Gastroesophageal sphincter (tissue), 4 donors: ENCODE results near the gene SYNE3. TPM values are rescaled to one million over a fixed set of nuclear protein-coding genes. Genes with fewer than 3 reads are reported as not detected.

ENCODE experiments used
- ATAC-seq: fragments of 150-250 bp; one replicate; pipeline ENCODE4 v1.9.1; 2016; ENCODE audit warnings: mild to moderate bottlenecking, moderate library complexity
- H3K27ac ChIP-seq, 4 donors: fragments of 200-600 bp; sonication (generic) in 3 of 4; 1 replicate in 3 of 4; 2 replicates in 1 of 4; pipeline ENCODE4 v1.5.1; 2016 to 2019
- H3K27me3 ChIP-seq: fragments of 200-600 bp; sonication (generic); one replicate; pipeline ENCODE4 v1.5.1; 2019
- H3K36me3 ChIP-seq, 2 donors: fragments of 200-600 bp; sonication (generic); one replicate each; pipeline ENCODE4 v1.5.1; 2019; ENCODE audit warnings: control low read depth in 1 of 2
- H3K4me1 ChIP-seq, 3 donors: fragments of 200-600 bp; sonication (generic); 1 replicate in 2 of 3; 2 replicates in 1 of 3; pipeline ENCODE4 v1.5.1; 2016 to 2019; ENCODE audit warnings: control low read depth in 2 of 3
- H3K4me3 ChIP-seq, 2 donors: fragments of 200-600 bp; sonication (generic); one replicate each; pipeline ENCODE4 v1.5.1; 2019; ENCODE audit warnings: mild to moderate bottlenecking in 1 of 2, moderate library complexity in 1 of 2
- H3K9me3 ChIP-seq, 3 donors: fragments of 200-600 bp; sonication (generic); one replicate each; pipeline ENCODE4 v1.5.1; 2017 to 2019; ENCODE audit warnings: control low read depth in 2 of 3
- CTCF ChIP-seq, 4 experiments: fragments of 200-600 bp in 2 of 4; fragments of 450-650 bp in 2 of 4; sonication (generic) in 1 of 4; IDR thresholded peaks; one replicate each; pipeline ENCODE4 v1.5.1; 2017 to 2019; ENCODE audit warnings: antibody characterized with exemption in 4 of 4, mild to moderate bottlenecking in 2 of 4, moderate library complexity in 2 of 4
- EP300 ChIP-seq: sonication (generic); formaldehyde crosslinking; IDR thresholded peaks from one replicate; pipeline ENCODE4 v1.6.1; 2017; ENCODE audit warnings: antibody characterized with exemption, mild to moderate bottlenecking
- POLR2A ChIP-seq, 2 donors: fragments of 450-650 bp; IDR thresholded peaks; one replicate each; pipeline ENCODE4 v1.6.1; 2017; ENCODE audit warnings: antibody characterized with exemption in 2 of 2, mild to moderate bottlenecking in 2 of 2, moderate library complexity in 1 of 2
- POLR2AphosphoS5 ChIP-seq: sonication (generic); formaldehyde crosslinking; IDR thresholded peaks from one replicate; pipeline ENCODE4 v1.6.1; 2017; ENCODE audit warnings: antibody characterized with exemption
- WGBS, 2 donors: methylation state at CpG; one replicate each; pipeline ENCODE4 v1.1.5; 2018; ENCODE audit warnings: low coverage in 1 of 2; 5-methylcytosine and 5-hydroxymethylcytosine counted together
- total RNA-seq, 4 donors: library from RNA; depleted of rRNA; stranded (reverse); fragments of >200 nt; gene quantifications; one replicate each; pipeline ENCODE4 v1.1.0, GENCODE V29; 2016

The SYNE3 gene
- total RNA-seq, 4 donors from 2014 or later: 16.5 to 28.0 (median 20.3) TPM

- no peak overlapping the region for H3K4me3 ChIP-seq
- TF ChIP-seq POLR2A (IDR thresholded peaks at IDR 0.05) (no peak), POLR2AphosphoS5 (no peak)
- peaks cover 0 to 11% of the 10 kb centered on the region in 2 donors for H3K36me3 ChIP-seq
- WGBS, 2 donors: 76 to 92% methylated on average over 2 to 5 of the region's 6 CpGs
- H3K27me3 ChIP-seq: no peaks in the 10 kb centered on the region
- H3K27ac ChIP-seq: no peak overlapping the region
- H3K9me3 ChIP-seq: no peaks in the 10 kb centered on the region
- ATAC-seq: no peak
- peaks cover 0 to 45% (median 12%) of the 10 kb centered on the region in 3 donors for H3K4me1 ChIP-seq
These were observed 8.5 kb upstream of the SYNE3 start for GRCh38 chr14:95524706-95525512.

DNA sequence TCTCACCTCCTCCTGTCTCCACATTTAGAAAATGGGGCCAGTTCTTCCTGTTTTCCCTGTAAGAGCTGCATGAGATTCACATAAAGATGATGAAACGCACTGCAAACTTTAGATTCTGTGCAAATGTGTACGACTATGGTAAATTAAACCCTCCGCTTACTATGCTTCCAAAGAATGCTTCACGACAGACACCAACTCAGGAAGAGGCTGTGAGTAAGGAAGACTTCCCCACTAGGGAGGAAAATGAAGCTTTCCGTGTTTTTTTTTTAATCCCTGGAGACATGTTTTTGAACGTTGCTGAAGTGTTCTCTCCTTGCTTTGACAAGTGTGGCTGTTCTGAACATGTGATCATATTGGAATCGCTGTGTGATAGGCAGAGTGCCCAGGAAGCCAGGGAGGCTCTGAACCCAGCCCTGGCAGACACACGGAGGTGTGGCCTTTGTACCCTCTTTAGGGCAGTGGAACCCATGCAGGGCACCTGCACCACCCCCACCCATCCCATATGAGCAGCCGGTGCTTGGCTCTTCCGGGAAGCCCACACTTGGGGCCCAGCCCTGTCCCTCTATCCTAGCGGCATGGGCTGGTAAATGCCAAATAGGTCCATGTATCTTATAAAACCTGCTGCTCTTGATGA lies 7.5 kb upstream of the SYNE3 start:
- H3K4me1 ChIP-seq: peaks cover 0 to 54% (median 17%) of the 10 kb centered on the region in 3 donors
- WGBS, 2 donors: 20 to 51% methylated on average over 1 to 6 of the region's 11 CpGs
- TF ChIP-seq CTCF (IDR thresholded peaks at IDR 0.05): no peak
- no peak for TF ChIP-seq POLR2A (IDR thresholded peaks at IDR 0.05)
- no peak for TF ChIP-seq POLR2AphosphoS5
- TF ChIP-seq EP300: no peak
- H3K27me3 ChIP-seq: no peaks in the 10 kb centered on the region
- no peak for ATAC-seq
- H3K4me3 ChIP-seq: no peak overlapping the region
- H3K9me3 ChIP-seq: no peaks in the 10 kb centered on the region
- H3K27ac ChIP-seq: peak overlapping the region in 2 of 4 donors; percentile 1 to 7
- peaks cover 0 to 11% of the 10 kb centered on the region in 2 donors for H3K36me3 ChIP-seq

GRCh38 chr14:95523051-95523814 lies 6.8 kb upstream of the SYNE3 start:
- H3K27me3 ChIP-seq: no peaks in the 10 kb centered on the region
- H3K9me3 ChIP-seq: no peaks in the 10 kb centered on the region
- ATAC-seq: no peak
- H3K36me3 ChIP-seq: peaks cover 0 to 11% of the 10 kb centered on the region in 2 donors
- TF ChIP-seq CTCF (IDR thresholded peaks at IDR 0.05) (no peak), EP300 (no peak), POLR2A (IDR thresholded peaks at IDR 0.05) (no peak), POLR2AphosphoS5 (no peak)
- peak overlapping the region in 2 of 4 donors; percentile 7 to 21 for H3K27ac ChIP-seq
- no peak overlapping the region for H3K4me3 ChIP-seq
- H3K4me1 ChIP-seq: peaks cover 0 to 61% (median 20%) of the 10 kb centered on the region in 3 donors
- 50 to 87% methylated on average over 6 to 9 of the region's 12 CpGs for WGBS, 2 donors

DNA sequence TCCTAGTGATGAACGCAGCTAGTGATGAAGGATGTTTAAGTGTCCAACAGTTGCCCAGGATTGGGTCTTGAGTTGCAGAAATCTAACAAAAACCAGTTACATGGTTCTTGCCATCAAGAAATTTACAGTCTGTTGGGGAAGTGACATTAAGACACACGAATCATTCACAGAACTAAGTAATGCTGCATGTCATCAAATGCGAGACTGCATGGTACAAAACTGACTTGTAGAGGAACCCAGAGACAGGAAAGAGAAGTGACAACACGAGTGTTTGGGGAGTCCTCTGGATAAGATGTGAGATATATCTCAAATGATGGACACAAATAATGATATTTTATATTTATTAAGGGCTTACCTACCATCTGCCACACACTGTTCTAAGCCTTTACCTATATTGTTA lies 6.1 kb upstream of the SYNE3 start:
- no peak overlapping the region for H3K27ac ChIP-seq
- ATAC-seq: no peak
- H3K36me3 ChIP-seq: peaks cover 0 to 11% of the 10 kb centered on the region in 2 donors
- no peaks in the 10 kb centered on the region for H3K9me3 ChIP-seq
- no peak overlapping the region for H3K4me3 ChIP-seq
- H3K27me3 ChIP-seq: peaks cover 1% of the 10 kb centered on the region
- WGBS, 2 donors: 69 to 88% methylated on average over 3 to 4 of the region's 4 CpGs
- peaks cover 0 to 63% (median 27%) of the 10 kb centered on the region in 3 donors for H3K4me1 ChIP-seq
- TF ChIP-seq POLR2A (IDR thresholded peaks at IDR 0.05): no peak
- no peak for TF ChIP-seq POLR2AphosphoS5
- no peak for TF ChIP-seq CTCF (IDR thresholded peaks at IDR 0.05)
- no peak for TF ChIP-seq EP300

- H3K9me3 ChIP-seq: no peaks in the 10 kb centered on the region
- peaks cover 6% of the 10 kb centered on the region for H3K27me3 ChIP-seq
- no peak overlapping the region for H3K4me3 ChIP-seq
- no peak for TF ChIP-seq EP300
- H3K27ac ChIP-seq: no peak overlapping the region
- peaks cover 2 to 63% (median 31%) of the 10 kb centered on the region in 3 donors for H3K4me1 ChIP-seq
- no peak for ATAC-seq
- 87% methylated on average over 8 to 11 of the region's 11 CpGs for WGBS, 2 donors
- peaks cover 0 to 11% of the 10 kb centered on the region in 2 donors for H3K36me3 ChIP-seq
These were observed 5.7 kb upstream of the SYNE3 start for GRCh38 chr14:95522116-95522515.
